Spleen (tissue), 7 donors: Measurements from ENCODE around the gene BCL11B.

Experiments used
- POLR2A ChIP-seq, 3 donors: fragments of 450-650 bp; IDR thresholded peaks; one replicate each; pipeline ENCODE4 v1.5.1; 2017; ENCODE audit warnings: antibody characterized with exemption in 3 of 3, mild to moderate bottlenecking in 1 of 3
- POLR2AphosphoS5 ChIP-seq, 3 donors: sonication (generic); formaldehyde crosslinking; IDR thresholded peaks; one replicate each; pipeline ENCODE4 v1.5.1; 2017; ENCODE audit warnings: antibody characterized with exemption in 3 of 3
- TF ChIP-seq, protein P1 (sequence below), 11 experiments: fragments of 200-600 bp in 7 of 11; fragments of 450-650 bp in 4 of 11; sonication (generic) in 4 of 11; IDR thresholded peaks in 8 of 11; conservative IDR thresholded peaks in 3 of 11; 1 replicate in 7 of 11; 2 replicates in 4 of 11; pipeline versions ENCODE4 v1.4.0 to v1.8.0; 2016 to 2021; ENCODE audit warnings: antibody characterized with exemption in 11 of 11, inconsistent platforms in 4 of 11, mild to moderate bottlenecking in 1 of 11
- donor health status: DM: no; HTN: no; CAD: no; lungs with moderate emphysema.
- donor health status: DM: no; HTN: no; CAD: no.
- donor health status: DM: no; HTN: no; CAD: no.

DNA sequence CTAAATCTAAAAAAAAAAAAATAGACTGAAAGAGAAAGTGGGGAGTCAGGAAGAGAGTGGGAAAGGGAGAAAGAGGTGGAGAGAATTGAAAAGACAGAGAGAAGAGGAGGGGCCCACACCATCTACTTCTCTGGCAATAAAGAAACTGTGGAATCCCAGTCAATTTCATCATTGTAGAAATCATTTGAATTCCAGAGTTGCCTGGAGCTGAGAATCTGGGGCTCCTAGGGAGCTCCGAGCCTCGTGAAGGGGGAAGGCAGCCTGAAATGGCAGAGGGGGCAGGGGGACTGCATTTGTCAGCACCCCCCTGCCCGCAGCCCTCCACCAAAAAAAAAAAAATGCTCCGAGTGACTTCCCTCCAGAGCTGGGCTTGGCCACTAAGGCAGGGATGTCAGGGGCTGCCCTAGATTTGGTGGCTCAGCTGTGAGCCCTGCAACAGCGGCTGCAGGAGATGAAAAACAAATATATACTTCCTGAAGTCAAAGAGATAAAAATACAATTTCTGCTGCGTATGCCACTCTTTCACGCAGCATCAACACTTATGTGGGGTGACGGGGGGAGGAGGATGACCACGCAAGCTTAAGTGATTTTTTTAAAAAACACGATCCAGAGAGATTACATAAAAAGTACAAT, 80.5 kb downstream of the BCL11B start:
- TF ChIP-seq POLR2A (IDR thresholded peaks at IDR 0.05) (no peak), POLR2AphosphoS5 (IDR thresholded peaks at IDR 0.05) (no peak)
- TF ChIP-seq, protein P1, sequence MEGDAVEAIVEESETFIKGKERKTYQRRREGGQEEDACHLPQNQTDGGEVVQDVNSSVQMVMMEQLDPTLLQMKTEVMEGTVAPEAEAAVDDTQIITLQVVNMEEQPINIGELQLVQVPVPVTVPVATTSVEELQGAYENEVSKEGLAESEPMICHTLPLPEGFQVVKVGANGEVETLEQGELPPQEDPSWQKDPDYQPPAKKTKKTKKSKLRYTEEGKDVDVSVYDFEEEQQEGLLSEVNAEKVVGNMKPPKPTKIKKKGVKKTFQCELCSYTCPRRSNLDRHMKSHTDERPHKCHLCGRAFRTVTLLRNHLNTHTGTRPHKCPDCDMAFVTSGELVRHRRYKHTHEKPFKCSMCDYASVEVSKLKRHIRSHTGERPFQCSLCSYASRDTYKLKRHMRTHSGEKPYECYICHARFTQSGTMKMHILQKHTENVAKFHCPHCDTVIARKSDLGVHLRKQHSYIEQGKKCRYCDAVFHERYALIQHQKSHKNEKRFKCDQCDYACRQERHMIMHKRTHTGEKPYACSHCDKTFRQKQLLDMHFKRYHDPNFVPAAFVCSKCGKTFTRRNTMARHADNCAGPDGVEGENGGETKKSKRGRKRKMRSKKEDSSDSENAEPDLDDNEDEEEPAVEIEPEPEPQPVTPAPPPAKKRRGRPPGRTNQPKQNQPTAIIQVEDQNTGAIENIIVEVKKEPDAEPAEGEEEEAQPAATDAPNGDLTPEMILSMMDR (IDR thresholded peaks at IDR 0.05 in 8 of 11, conservative IDR thresholded peaks at IDR 0.05 in 3 of 11), result no peak
